Loucy (cell line): ENCODE data around the gene NR2F2.

Experiments
- H2AFZ ChIP-seq: fragments of 200-600 bp; sonication (generic); 2 replicates; pipeline ENCODE4 v1.6.0; 2016; ENCODE audit warnings: antibody characterized with exemption, mild to moderate bottlenecking, low read length, moderate library complexity
- H3F3A ChIP-seq: fragments of 200-600 bp; 2 replicates; pipeline ENCODE4 v1.6.0; 2016; ENCODE audit warnings: antibody characterized with exemption, low read depth, mild to moderate bottlenecking
- H3K27me3 ChIP-seq: fragments of 200-600 bp; sonication (generic); 2 replicates; pipeline ENCODE4 v1.6.1; 2014; ENCODE audit warnings: low read length, mild to moderate bottlenecking; ENCODE audit not compliant: insufficient read depth, poor library complexity, severe bottlenecking
- H3K36me3 ChIP-seq: fragments of 200-600 bp; sonication (generic); 2 replicates; pipeline ENCODE4 v1.6.1; 2016; ENCODE audit warnings: low read length; ENCODE audit not compliant: insufficient read depth
- H3K4me1 ChIP-seq: fragments of 200-600 bp; sonication (generic); 2 replicates; pipeline ENCODE4 v1.5.1; 2014; ENCODE audit warnings: low read length, mild to moderate bottlenecking; ENCODE audit not compliant: insufficient read depth, poor library complexity, severe bottlenecking
- H3K4me2 ChIP-seq: fragments of 200-600 bp; sonication (generic); 2 replicates; pipeline ENCODE4 v1.6.0; 2014; ENCODE audit warnings: antibody characterized with exemption, low read length, low read depth, mild to moderate bottlenecking; ENCODE audit not compliant: poor library complexity, severe bottlenecking
- H3K4me3 ChIP-seq: fragments of 200-600 bp; sonication (generic); 2 replicates; pipeline ENCODE4 v1.5.1; 2014; ENCODE audit warnings: low read length, mild to moderate bottlenecking, mixed read lengths; ENCODE audit not compliant: poor library complexity, severe bottlenecking
- H3K79me2 ChIP-seq: fragments of 200-600 bp; sonication (generic); 2 replicates; pipeline ENCODE4 v1.6.1; 2014; ENCODE audit warnings: low read length; ENCODE audit not compliant: insufficient read depth
- H3K9ac ChIP-seq: fragments of 200-600 bp; sonication (generic); 2 replicates; pipeline ENCODE4 v1.6.0; 2014; ENCODE audit warnings: mild to moderate bottlenecking, low read depth, low read length, moderate library complexity; ENCODE audit not compliant: poor library complexity, severe bottlenecking
- H3K9me2 ChIP-seq: fragments of 200-600 bp; sonication (generic); replicated peaks from 2 replicates; pipeline ENCODE4 v1.6.1; 2016; ENCODE audit warnings: low read depth, low read length, mixed read lengths
- H3K9me3 ChIP-seq: fragments of 200-600 bp; sonication (generic); 2 replicates; pipeline ENCODE4 v1.6.1; 2014; ENCODE audit warnings: mild to moderate bottlenecking, antibody characterized with exemption, low read length, low read depth; ENCODE audit not compliant: insufficient read depth
- H4K20me1 ChIP-seq: fragments of 200-600 bp; sonication (generic); 2 replicates; pipeline ENCODE4 v1.6.0; 2014; ENCODE audit warnings: antibody characterized with exemption, low read length, mild to moderate bottlenecking; ENCODE audit not compliant: insufficient read depth, poor library complexity, severe bottlenecking
- CTCF ChIP-seq: fragments of 200-600 bp; sonication (generic); conservative IDR thresholded peaks from 2 replicates; pipeline ENCODE4 v1.5.1; 2014; ENCODE audit warnings: mild to moderate bottlenecking, antibody characterized with exemption, low read length
- EZH2phosphoT487 ChIP-seq: fragments of 200-600 bp; IDR thresholded peaks from 2 replicates; pipeline ENCODE4 v1.6.1; 2018; ENCODE audit warnings: antibody characterized with exemption, mild to moderate bottlenecking, moderate library complexity, borderline replicate concordance

NR2F2 gene

GRCh38 chr15:96335411-96336024 lies 5.0 kb downstream of the NR2F2 start:
- H2AFZ ChIP-seq: no peak overlapping the region
- TF ChIP-seq EZH2phosphoT487: no peak
- no peak for TF ChIP-seq CTCF
- no peaks in the 10 kb centered on the region for H3K27me3 ChIP-seq
- no peaks in the 10 kb centered on the region for H3K9me2 ChIP-seq
- H3K36me3 ChIP-seq: no peaks in the 10 kb centered on the region
- no peak overlapping the region for H3K4me3 ChIP-seq
- no peak overlapping the region for H3K4me2 ChIP-seq
- no peaks in the 10 kb centered on the region for H3F3A ChIP-seq
- H4K20me1 ChIP-seq: no peaks in the 10 kb centered on the region
- no peaks in the 10 kb centered on the region for H3K79me2 ChIP-seq
- no peaks in the 10 kb centered on the region for H3K9me3 ChIP-seq
- peaks cover 3% of the 10 kb centered on the region for H3K4me1 ChIP-seq
- H3K9ac ChIP-seq: no peak overlapping the region

GRCh38 chr15:96336108-96336595 lies 5.7 kb downstream of the NR2F2 start:
- Histone ChIP-seq H3K4me1 (peaks cover 3% of the 10 kb centered on the region), H3K36me3 (no peaks in the 10 kb centered on the region), H3K9me2 (no peaks in the 10 kb centered on the region), H3K4me3 (no peak overlapping the region), H3K27me3 (no peaks in the 10 kb centered on the region), H3K79me2 (no peaks in the 10 kb centered on the region), H3K9me3 (no peaks in the 10 kb centered on the region), H2AFZ (no peak overlapping the region), H4K20me1 (no peaks in the 10 kb centered on the region), H3F3A (no peaks in the 10 kb centered on the region), H3K4me2 (no peak overlapping the region), H3K9ac (no peak overlapping the region)
- TF ChIP-seq EZH2phosphoT487 (no peak), CTCF (no peak)

- no peak overlapping the region for H3K4me3 ChIP-seq
- no peaks in the 10 kb centered on the region for H3F3A ChIP-seq
- H3K9ac ChIP-seq: no peak overlapping the region
Measured at GRCh38 chr15:96336596-96337364, 6.3 kb downstream of the NR2F2 start.

More at GRCh38 chr15:96336596-96337364, 6.3 kb downstream of the NR2F2 start:
- no peaks in the 10 kb centered on the region for H3K79me2 ChIP-seq
- peaks cover 3% of the 10 kb centered on the region for H3K4me1 ChIP-seq
- no peaks in the 10 kb centered on the region for H3K9me3 ChIP-seq
- H4K20me1 ChIP-seq: no peaks in the 10 kb centered on the region
- no peak overlapping the region for H3K4me2 ChIP-seq
- no peaks in the 10 kb centered on the region for H3K27me3 ChIP-seq
- no peak overlapping the region for H2AFZ ChIP-seq
- H3K9me2 ChIP-seq: no peaks in the 10 kb centered on the region
- TF ChIP-seq CTCF: no peak
- TF ChIP-seq EZH2phosphoT487: no peak
- H3K36me3 ChIP-seq: no peaks in the 10 kb centered on the region
